ENCODE results near the gene TNFRSF11A.

Gene TNFRSF11A

GRCh38 chr18:62384610-62385097 is 59.5 kb downstream of the TNFRSF11A start:
- no peak for DNase-seq

- no peak for DNase-seq
These were observed 61.0 kb downstream of the TNFRSF11A start for GRCh38 chr18:62386091-62386490.

DNA sequence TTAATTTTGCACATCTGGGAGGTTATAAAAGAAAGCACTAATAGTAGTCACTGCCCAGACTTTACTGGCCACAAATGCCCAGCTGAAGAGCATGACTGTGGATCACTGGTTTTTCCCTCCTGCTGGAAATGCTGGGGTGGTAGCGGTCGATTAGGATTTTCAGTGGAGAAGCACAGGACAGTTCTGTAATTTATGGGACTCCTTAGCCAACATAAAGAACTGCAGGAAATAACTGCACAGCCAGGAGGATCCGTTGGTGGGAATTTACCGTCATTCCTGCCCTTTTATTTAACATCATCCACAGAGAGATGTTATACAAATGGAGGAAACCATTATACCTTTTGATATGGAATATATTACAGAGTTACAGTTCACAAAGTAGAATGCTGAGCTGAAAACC is 61.5 kb downstream of the TNFRSF11A start:
- no peak for DNase-seq

- DNase-seq = no peak
These were observed 62.1 kb downstream of the TNFRSF11A start for GRCh38 chr18:62387257-62387656.

- DNase-seq = no peak
These were observed 64.0 kb downstream of the TNFRSF11A start for GRCh38 chr18:62388855-62389760.

GRCh38 chr18:62389761-62390481 is 64.8 kb downstream of the TNFRSF11A start:
- no peak for DNase-seq

DNA sequence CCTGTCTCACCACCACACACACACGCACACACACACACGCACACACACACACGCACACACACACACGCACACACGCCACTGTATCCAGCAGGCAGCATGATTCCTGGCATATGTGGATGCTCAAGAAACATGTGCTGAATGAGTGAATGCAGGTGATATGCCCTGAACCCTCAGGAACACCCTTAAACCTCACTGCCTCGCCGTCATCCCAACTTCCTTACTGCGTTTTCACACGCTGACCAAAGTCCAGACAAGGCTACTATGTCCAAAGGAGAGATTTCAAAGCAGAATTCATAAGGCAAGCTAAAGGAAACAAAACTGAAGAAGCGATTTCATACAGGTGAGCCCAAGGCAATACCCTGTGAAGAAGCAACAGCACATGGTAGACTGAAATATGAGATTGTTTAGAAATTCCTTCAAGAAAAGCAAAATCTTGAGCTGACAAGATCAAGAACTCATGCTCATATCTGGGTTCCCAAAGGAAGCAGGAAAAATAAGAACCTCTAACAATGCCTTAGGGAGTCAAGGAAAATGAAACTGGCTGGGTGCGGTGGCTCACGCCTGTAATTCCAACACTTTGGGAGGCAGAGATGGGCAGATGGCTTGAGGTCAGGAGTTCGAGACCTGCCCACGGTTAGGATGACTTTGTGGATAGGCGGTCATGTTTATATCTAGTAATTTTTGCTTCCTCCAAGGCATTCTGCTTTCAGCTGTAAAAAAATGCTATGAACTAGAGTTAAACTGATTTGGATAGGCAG is 69.1 kb downstream of the TNFRSF11A start:
- DNase-seq = no peak

- DNase-seq = no peak
These were observed 71.3 kb downstream of the TNFRSF11A start for GRCh38 chr18:62396381-62396780.

DNA sequence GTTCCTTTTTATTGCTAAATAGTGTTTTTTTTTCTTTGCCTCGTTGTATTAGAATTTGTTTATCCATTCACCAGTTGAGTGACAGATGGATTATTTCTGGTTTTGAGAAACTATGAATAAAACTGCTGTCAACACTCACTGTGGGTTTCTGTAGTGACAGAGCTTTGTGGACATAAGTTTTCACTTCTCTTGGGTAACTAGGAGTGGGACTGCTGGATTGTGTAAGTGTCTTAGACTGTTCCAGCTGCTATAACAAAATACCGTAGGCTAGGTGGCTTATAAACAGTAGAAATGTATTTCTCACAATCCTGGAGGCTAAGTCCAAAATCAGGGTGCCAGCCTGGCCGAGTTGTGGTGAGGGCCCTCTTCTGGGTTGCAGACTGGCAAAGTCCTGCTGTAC is 71.9 kb downstream of the TNFRSF11A start:
- no peak for DNase-seq

DNA sequence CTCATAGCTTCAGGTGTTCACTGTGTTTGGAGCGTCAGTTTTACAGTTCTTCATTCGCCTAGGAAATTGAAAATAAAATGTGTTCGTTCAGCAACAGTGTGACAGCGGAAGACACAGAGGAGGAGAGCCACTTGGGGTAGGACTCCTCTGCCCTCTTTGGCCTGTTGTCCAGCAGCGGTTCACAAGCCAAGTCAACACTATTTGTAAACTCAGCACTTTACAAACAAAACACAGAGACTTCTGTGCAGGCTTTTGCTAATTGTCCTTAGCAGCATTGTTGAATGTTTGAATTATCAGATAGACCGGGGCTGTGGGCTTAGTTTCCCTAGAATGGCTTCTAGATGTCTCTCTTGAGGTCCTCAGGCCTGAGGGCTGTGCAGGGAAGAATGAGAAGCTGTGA is 73.2 kb downstream of the TNFRSF11A start:
- no peak for DNase-seq

GRCh38 chr18:62399276-62399675 is 74.2 kb downstream of the TNFRSF11A start:
- no peak for DNase-seq

- no peak for DNase-seq
These were observed 74.7 kb downstream of the TNFRSF11A start for GRCh38 chr18:62399781-62400308.

DNA sequence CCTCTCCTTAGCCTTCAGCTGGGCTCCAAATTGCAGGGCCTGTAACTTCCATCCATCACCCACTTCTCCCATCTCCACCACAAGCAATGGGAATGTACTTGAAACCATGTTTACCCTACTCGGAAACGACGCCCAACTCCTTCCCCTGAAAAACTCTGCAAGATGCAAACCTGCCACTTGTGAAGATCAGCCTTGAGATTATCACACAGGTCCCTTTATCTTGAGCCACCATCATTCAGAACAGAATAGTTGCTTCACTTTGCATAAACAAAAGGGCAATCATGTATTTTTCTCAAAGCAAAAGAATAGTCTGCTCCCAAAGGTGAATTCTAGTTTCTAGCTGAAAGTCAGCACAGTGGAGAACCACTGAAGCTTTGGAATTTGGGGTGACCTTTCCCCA is 75.8 kb downstream of the TNFRSF11A start:
- DNase-seq = no peak

GRCh38 chr18:62402342-62402948 is 77.3 kb downstream of the TNFRSF11A start:
- DNase-seq = no peak

DNA sequence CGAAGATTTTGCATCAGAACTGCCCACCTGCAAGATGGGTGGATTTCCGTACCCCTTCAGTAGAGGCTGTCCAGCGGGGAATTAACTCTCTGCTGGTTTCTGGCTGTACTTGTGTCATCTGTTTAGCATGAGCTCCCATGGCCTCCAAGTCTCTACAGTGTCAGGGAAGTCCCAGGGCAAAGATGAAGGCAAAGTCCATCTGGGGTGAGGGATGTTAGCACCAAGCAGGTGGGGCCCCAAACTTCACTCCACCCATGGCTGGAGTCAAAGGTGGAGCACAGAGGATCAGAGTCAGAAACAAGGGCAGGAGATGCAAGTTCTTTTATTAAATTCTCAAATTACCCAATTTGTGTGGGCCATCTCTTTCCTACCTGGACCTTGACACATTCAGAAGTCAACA is 78.0 kb downstream of the TNFRSF11A start:
- no peak for DNase-seq

- no peak for DNase-seq
These were observed 79.8 kb downstream of the TNFRSF11A start for GRCh38 chr18:62404881-62405280.

DNA sequence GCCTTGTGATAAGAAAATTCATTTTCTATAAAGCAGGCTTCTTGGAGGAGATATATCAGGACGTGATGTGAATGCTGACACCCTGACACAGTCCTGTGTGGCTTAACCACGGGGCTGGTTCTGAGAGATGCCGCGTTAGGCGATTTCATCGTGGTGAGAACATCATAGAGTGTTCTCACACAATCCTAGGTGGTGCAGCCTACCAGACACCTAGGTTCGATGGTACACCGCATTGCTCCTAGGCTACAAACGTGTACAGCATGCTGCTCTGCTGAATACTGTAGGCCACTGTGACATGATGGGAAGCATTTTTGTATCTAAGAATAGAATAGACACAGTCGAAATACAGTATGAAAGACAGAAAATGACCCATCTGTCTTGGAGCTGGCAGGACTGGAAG is 82.5 kb downstream of the TNFRSF11A start:
- DNase-seq = no peak

DNA sequence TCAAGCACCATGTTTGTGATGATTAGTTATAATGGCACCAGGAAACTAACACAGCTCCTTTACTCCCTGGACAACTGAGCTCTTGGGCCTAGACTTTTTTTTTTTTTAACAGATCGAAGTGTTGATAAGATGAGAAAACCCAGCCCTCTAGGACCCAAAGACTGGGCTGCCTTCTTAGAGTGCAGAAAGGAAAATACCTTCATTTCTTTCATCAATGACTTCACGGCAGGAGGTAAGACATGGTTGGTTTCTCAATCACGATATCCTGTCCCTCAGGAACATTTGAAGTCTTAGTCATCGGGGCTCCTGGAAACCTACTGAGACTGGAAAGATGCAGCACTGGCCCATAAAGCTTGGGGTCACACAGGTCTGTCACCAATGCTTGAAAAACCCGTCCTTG is 84.7 kb downstream of the TNFRSF11A start:
- no peak for DNase-seq

GRCh38 chr18:62412231-62412979 is 87.3 kb downstream of the TNFRSF11A start:
- DNase-seq = no peak

- DNase-seq = no peak
These were observed 88.1 kb downstream of the TNFRSF11A start for GRCh38 chr18:62413206-62413605.

DNA sequence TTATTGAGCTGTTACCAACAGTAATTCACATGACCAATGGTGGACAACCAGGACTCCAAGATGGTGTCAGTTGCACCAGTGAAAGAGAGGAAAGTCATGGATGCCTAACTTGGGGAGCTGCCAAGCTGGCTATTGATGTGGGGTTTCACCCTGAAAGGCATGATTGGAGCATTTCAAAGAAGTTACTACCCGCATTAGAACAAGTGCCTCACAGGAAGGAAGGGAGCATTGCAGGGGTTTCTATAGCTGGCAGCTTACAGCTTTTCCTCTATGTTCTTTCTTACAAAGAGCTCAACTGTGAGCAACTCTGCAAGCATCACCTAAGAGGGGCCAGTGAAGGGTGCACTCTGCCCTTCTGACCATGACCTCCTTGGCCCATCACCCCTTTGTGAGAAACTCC is 93.1 kb downstream of the TNFRSF11A start:
- DNase-seq = no peak

GRCh38 chr18:62420151-62420512 is 95.0 kb downstream of the TNFRSF11A start:
- no peak for DNase-seq
